Choroid plexus epithelial cell (primary cell): ENCODE data around the gene RSU1.

Experiments
- DNase-seq: peaks from one replicate; pipeline ENCODE4 v3.0.0-alpha.2; 2010; ENCODE audit warnings: low read depth
- H3K4me3 ChIP-seq: 2 replicates; pipeline ENCODE4 v1.5.1; 2011; ENCODE audit warnings: low read depth, mild to moderate bottlenecking, control low read depth, low read length, moderate library complexity
- TF ChIP-seq, protein P1 (sequence below): conservative IDR thresholded peaks from 2 replicates; pipeline ENCODE4 v1.5.1; 2011; ENCODE audit warnings: low read depth, mild to moderate bottlenecking, control low read depth, inconsistent platforms, low read length, moderate library complexity

The RSU1 gene

DNA sequence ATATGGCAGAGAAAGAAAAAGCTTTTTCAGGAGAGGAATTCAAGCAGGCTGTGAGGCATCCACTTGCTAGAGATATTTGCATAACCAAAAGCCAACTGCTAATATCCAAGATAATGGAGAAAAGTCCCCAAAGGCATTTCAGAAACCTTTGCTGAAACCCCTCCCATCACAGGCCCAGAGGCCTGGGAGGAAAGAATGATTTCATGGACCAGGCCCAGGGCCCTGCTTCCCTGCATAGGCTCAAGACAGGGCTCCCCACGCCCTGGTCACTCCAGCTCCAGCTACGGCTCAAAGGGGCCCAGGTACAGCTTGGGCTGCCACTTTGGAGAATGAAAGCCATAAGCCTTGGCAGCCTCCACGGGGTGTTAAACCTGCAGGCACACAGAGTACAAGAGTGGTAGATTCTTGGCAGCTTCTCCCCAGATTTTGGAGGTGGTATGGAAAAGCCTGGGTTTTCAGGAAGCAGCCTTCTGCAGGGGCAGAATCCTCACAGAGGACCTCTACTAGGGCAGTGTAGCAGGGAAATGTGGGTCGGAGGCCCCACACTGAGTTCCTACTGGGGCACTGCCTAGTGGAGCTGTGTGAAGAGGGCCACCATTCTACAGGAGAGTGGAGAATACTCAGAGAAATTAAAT is 5.6 kb upstream of the RSU1 start:
- TF ChIP-seq, protein P1, sequence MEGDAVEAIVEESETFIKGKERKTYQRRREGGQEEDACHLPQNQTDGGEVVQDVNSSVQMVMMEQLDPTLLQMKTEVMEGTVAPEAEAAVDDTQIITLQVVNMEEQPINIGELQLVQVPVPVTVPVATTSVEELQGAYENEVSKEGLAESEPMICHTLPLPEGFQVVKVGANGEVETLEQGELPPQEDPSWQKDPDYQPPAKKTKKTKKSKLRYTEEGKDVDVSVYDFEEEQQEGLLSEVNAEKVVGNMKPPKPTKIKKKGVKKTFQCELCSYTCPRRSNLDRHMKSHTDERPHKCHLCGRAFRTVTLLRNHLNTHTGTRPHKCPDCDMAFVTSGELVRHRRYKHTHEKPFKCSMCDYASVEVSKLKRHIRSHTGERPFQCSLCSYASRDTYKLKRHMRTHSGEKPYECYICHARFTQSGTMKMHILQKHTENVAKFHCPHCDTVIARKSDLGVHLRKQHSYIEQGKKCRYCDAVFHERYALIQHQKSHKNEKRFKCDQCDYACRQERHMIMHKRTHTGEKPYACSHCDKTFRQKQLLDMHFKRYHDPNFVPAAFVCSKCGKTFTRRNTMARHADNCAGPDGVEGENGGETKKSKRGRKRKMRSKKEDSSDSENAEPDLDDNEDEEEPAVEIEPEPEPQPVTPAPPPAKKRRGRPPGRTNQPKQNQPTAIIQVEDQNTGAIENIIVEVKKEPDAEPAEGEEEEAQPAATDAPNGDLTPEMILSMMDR = no peak
- no peak for DNase-seq

DNA sequence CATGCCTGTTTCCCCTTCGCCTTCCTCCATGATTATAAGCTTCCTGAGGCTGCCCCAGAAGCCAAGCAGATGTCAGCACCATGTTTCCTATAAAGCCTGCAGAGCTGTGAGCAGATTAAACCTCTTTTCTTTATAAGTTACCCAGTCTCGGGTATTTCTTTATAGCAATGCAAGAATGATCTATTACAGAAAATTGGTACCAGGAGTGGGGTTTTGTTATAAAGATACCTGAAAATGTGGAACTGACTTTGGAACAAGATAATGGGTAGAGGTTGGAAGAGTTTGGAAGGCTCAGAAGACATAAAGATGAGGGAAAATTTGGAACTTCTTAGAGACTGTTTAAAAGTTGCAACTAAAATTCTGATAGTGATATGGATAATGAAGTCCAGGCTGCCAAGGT is 4.8 kb upstream of the RSU1 start:
- no peak for DNase-seq
- no peak overlapping the region for H3K4me3 ChIP-seq
- TF ChIP-seq, protein P1 = no peak

More for the DNA sequence above, 5.6 kb upstream of the RSU1 start:
- no peak overlapping the region for H3K4me3 ChIP-seq

DNA sequence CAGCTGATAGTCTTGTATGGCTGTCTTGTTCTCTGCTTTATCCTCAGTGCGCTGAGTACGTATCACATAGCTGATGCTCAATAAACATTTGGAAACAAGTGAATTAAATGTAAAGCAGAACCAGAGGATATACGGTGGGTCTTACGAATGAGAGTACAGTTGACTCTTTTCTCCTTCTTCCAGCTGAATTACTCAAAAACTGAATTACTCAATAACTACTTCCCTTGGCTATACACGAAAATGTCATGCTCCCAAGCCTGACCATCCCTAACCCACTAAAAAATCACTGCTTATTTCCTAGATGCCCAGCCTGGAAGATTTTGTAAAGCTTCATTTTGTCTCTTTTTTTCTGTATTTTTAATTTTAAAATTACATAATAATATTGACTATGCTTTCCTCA is 3.2 kb upstream of the RSU1 start:
- no peak overlapping the region for H3K4me3 ChIP-seq
- no peak for DNase-seq
- TF ChIP-seq, protein P1 = no peak

DNA sequence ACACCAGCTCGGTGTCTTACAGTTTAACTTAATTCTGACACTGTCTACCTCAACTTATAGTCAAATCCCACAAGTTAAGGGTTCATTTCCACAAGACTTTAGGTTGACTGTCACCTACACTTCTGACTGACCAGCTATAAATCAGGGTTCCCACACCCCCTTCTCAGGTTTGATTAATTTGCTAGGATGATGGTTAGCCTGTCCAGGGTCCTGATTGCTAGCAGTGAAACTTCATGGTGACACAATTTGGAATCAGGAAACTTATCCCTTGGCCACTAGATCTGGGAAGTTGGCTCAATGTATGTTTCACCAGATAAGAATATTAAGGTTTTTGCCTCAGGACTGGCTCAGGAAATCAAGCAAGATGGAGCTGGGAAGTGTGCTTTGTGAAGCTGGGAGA is 2.8 kb upstream of the RSU1 start:
- H3K4me3 ChIP-seq = no peak overlapping the region
- DNase-seq = no peak
- TF ChIP-seq, protein P1 = no peak

DNA sequence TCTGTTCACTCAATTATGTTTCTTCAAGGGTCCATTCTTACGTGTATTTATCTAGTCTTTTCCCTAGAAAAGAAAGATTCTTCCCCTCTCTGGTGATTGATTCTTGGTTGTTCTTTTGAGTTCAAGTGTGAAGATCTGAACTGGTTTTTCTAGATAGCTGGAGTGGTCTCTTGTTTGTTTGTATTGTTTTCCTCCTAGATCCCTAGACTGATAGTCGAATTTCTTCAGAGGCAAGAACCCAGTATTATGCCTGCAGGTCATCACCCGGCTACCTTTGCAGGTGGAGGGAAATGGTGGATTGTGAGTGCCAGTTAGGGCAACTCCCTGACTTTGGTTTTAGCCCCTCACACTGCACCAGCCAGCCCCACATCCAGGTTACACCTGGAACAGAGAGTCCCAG is 2.2 kb upstream of the RSU1 start:
- no peak for DNase-seq
- TF ChIP-seq, protein P1 = no peak

DNA sequence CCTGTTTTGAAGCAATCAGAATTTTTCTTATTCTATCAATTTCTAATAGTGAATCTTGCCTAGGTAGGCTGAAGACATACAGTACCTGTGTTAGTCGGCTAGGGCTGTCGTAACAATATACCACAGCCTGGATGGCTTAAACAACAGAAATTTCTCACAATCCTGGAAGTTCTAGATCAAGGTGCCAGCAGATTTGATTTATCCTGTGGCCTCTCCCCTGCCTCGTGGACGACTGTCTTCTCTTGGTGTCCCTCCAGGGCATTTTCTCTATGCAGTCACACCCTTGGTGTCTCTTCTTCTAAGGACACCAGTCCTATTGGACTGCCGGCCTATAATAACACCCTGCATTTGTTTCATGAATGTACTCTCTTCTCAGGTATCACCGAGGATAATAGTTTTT is 1.8 kb upstream of the RSU1 start:
- no peak for DNase-seq
- TF ChIP-seq, protein P1 = no peak
- H3K4me3 ChIP-seq = no peak overlapping the region

More for the DNA sequence above, 2.2 kb upstream of the RSU1 start:
- H3K4me3 ChIP-seq = no peak overlapping the region

DNA sequence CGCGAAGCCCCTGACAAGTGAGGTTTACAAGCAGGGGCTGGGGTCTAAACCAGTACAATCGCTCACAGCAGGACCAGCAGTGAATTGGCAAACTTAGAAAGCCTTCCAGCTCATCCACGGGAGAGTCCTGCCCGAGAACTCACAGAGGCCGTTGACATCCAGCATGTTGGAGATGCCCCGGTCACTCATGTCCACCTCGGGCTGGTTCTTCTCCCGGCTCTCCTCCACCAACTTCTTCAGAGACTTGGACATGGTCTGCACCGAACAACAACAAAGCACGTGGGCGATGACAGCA is 447 bp downstream of the RSU1 start:
- TF ChIP-seq, protein P1 = no peak
- peak; percentile 57 for DNase-seq
- peak overlapping the region; percentile 81 for H3K4me3 ChIP-seq
